OCI-LY3 (cell line): ENCODE data around the gene PROM1.

Experiments used
- CTCF ChIP-seq: fragments of 200-600, 300-600 bp; sonication (generic); IDR thresholded peaks from 2 replicates; pipeline ENCODE4 v1.5.1; 2014; ENCODE audit warnings: antibody characterized with exemption, low read length, low read depth
- EZH2phosphoT487 ChIP-seq: fragments of 200-600 bp; shearing (Covaris generic); IDR thresholded peaks from 2 replicates; pipeline ENCODE4 v1.6.1; 2018; ENCODE audit warnings: antibody characterized with exemption, mixed run types, low read depth

DNA sequence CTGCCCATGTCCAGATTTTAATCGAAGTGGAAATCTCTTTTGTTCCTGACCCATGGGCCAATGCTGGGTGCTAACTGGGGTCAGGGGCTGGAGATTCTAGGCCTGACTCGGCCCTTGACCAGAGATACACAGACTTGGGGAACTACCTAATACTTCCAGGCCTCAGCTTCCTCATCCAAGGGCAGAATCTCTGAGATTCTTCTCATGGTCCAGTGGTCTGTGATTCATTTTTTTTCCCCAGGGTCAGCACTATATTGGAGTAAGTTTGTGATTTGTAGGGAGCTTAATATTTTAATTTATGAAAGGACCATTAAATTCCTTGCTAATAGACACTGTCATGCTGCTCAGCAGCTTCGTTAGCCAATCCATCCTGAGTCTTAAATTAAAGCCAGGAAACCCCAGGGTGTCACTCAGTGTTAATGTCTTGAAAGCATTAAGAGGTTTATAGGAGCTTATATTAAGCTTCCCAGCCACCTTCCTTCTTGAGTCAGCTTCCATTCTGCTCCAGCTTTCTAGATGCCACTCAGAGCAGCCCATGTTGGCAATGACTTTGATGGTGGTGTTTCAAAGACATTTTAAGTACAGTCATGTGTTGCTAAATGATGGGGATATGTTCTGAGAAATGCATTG is 27.0 kb upstream of the PROM1 start:
- no peak for TF ChIP-seq EZH2phosphoT487
- no peak for TF ChIP-seq CTCF
